C4-2B (cell line): Measurements from ENCODE around the gene DCTPP1.

ENCODE experiments used
- H3K27ac ChIP-seq: fragments of 450-650 bp; 2 replicates; pipeline ENCODE4 v1.5.1; 2017
- CTCF ChIP-seq: fragments of 450-650 bp; conservative IDR thresholded peaks from 2 replicates; pipeline ENCODE4 v1.5.1; 2017; ENCODE audit warnings: mild to moderate bottlenecking
- ZFX ChIP-seq: fragments of 450-650 bp; IDR thresholded peaks from 2 replicates; pipeline ENCODE4 v1.6.1; 2017

DCTPP1 gene

GRCh38 chr16:30397776-30398660 is 31.8 kb downstream of the DCTPP1 start:
- TF ChIP-seq ZFX: no peak
- no peak for TF ChIP-seq CTCF
- H3K27ac ChIP-seq: no peak overlapping the region

- TF ChIP-seq ZFX (no peak), CTCF (no peak)
- H3K27ac ChIP-seq: no peak overlapping the region; the same call in 1 of the 2 replicates
Measured at GRCh38 chr16:30397056-30397455, 32.8 kb downstream of the DCTPP1 start.

GRCh38 chr16:30396627-30397026 is 33.2 kb downstream of the DCTPP1 start:
- H3K27ac ChIP-seq: peak overlapping the region; percentile 93

DNA sequence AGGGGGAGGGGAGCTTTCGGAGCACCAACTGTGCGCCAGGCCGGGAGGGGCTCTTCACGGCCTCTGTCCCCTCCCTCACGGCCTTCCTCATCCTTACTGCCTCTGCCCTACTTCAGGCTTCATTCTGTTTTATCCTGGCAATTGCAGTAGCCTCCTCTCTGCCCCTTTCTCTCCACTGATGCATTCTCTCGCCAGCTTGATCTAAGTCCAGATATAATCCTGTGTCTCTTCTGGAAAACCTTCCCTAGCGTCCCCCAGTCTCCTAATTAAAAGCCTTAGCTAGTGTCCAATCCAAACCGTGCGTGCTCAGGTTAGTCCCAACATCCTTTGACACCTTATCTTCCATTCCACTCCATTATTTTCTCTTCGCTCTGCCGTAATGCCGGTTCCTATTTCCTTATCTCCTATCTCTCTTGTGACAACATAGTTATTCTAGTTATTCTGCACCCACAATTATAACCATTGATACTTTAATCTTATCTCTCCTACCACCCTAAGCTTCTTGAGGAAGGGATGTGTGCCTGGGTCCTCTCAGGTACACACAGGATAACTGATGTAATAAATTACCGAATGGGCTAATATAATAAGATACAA is 33.7 kb downstream of the DCTPP1 start:
- TF ChIP-seq CTCF (no peak), ZFX (no peak)
- H3K27ac ChIP-seq: peak overlapping the region; percentile 93

- TF ChIP-seq CTCF: peak; percentile 89
- TF ChIP-seq ZFX: peak; percentile 63
- peak within 1 kb of the TSS; percentile 93 for H3K27ac ChIP-seq
Measured at GRCh38 chr16:30395155-30395991, 34.5 kb downstream of the DCTPP1 start, which contains the start of gene ZNF48. TSS of gene ZNF48 (plus strand) at chr16:30395420. CDS start at chr16:30395795, 375 bp downstream.

- H3K27ac ChIP-seq: peak overlapping the region; percentile 93
- TF ChIP-seq ZFX (no peak), CTCF (no peak)
Measured at GRCh38 chr16:30394592-30395154, 35.2 kb downstream of the DCTPP1 start.

DNA sequence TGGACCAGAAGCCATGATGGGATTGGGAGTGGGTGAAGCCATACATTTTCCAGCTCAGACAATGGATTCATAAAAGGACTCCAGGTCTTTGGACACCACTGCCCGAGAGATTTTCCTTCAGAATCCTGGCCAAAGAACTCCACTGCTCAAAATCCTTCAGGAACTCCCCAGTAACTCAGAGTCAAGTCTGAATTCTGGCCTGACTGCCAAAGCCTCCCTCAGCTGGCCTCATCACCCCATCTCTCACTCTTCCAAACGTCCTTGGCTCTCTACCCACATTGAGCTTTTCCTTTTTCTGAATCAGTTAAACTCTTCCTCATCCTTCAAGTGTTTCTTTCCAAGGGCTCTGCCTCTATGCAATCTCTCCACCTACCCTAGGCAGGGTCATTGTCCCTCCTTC is 46.3 kb downstream of the DCTPP1 start:
- no peak for TF ChIP-seq CTCF
- no peak for TF ChIP-seq ZFX
- no peak overlapping the region for H3K27ac ChIP-seq
